Gastrocnemius medialis (tissue), 4 donors: ENCODE results near the gene TRMT61A. TPM values are rescaled to one million over a fixed set of nuclear protein-coding genes. Genes with fewer than 3 reads are reported as not detected.

Experiments
- ATAC-seq, 2 donors: fragments of 150-250 bp; one replicate each; pipeline ENCODE4 v1.9.1; 2016
- DNase-seq, 2 donors: peaks; one replicate each; pipeline ENCODE4 v3.0.0-alpha.2; 2019
- H3K27ac ChIP-seq, 4 donors: fragments of 200-600 bp; sonication (generic); 1 replicate in 1 of 4; 2 replicates in 3 of 4; pipeline ENCODE4 v1.5.1; 2016 to 2018; ENCODE audit warnings: mild to moderate bottlenecking in 2 of 4, moderate library complexity in 1 of 4
- H3K27me3 ChIP-seq, 3 donors: fragments of 200-600 bp; sonication (generic) in 2 of 3; 1 replicate in 1 of 3; 2 replicates in 2 of 3; pipeline versions ENCODE4 v1.5.1 to v1.6.0; 2016 to 2019; ENCODE audit warnings: mild to moderate bottlenecking in 1 of 3, moderate library complexity in 1 of 3
- H3K36me3 ChIP-seq, 2 donors: fragments of 200-600 bp; sonication (generic) in 1 of 2; one replicate each; pipeline ENCODE4 v1.5.1; 2017 to 2018
- H3K4me1 ChIP-seq, 2 donors: fragments of 200-600 bp; sonication (generic) in 1 of 2; one replicate each; pipeline ENCODE4 v1.5.1; 2016 to 2017; ENCODE audit warnings: mild to moderate bottlenecking in 2 of 2
- H3K4me3 ChIP-seq, 4 donors: fragments of 200-600 bp; sonication (generic) in 3 of 4; 1 replicate in 1 of 4; 2 replicates in 3 of 4; pipeline ENCODE4 v1.5.1; 2016 to 2019; ENCODE audit warnings: mild to moderate bottlenecking in 2 of 4
- H3K9me3 ChIP-seq, 3 donors: fragments of 200-600 bp; sonication (generic) in 2 of 3; 1 replicate in 1 of 3; 2 replicates in 2 of 3; pipeline ENCODE4 v1.5.1; 2016 to 2019
- POLR2A ChIP-seq, 2 donors: fragments of 450-650 bp; IDR thresholded peaks; one replicate each; pipeline ENCODE4 v1.6.1; 2017; ENCODE audit warnings: antibody characterized with exemption in 2 of 2, mild to moderate bottlenecking in 2 of 2, moderate library complexity in 2 of 2
- in situ Hi-C, 4 donors: fragments of 200-750 bp; cut with MboI; loops; one replicate each; pipeline versions ENCODE4 v1.15.0 to v1.8.0; 2017; ENCODE audit warnings: low sequenced_read_pairs in 4 of 4
- intact Hi-C: fragments of 100-400 bp; cut with DNase I; formaldehyde crosslinking; loops from one replicate; pipeline ENCODE4 v1.15.1; 2023; ENCODE audit warnings: low total_unique reads
- total RNA-seq, 4 donors: library from RNA; depleted of rRNA; stranded (reverse); fragments of >200 nt; gene quantifications; one replicate each; pipeline versions ENCODE4 v1.1.0 to v1.2.3, GENCODE V29; 2016
- TF ChIP-seq, protein P1 (sequence below), 5 experiments: fragments of 450-650 bp in 3 of 5; fragments of 200-600 bp in 2 of 5; sonication (generic) in 2 of 5; IDR thresholded peaks in 4 of 5; conservative IDR thresholded peaks in 1 of 5; 1 replicate in 4 of 5; 2 replicates in 1 of 5; pipeline ENCODE4 v1.5.1; 2016 to 2019; ENCODE audit warnings: antibody characterized with exemption in 5 of 5, mild to moderate bottlenecking in 3 of 5, moderate library complexity in 3 of 5

The TRMT61A gene
- total RNA-seq, 4 donors from 2014 or later, result 8.3 to 11.0 (median 9.6) TPM

DNA sequence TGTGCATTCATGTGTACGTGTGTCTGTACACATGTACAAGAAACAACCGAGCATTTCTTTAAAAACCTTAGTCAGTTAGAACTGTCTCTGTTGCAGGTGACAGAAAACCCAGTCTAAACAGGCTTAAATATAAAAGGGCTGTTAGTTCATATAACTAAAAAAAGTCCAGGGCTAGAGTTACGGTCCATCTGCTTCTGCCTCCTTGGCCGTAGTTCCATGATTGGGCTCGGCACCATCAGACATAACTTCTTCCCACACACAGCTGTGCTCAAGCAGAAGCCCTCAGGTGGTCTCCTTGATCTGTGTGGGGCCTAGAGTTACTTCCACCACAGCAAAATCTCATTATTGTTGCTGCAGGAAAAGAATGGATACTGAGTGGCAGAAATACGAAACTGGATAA lies 40.9 kb upstream of the TRMT61A start:
- peak in 1 of 2 donors; percentile 26 for TF ChIP-seq POLR2A (IDR thresholded peaks at IDR 0.05)
- TF ChIP-seq, protein P1, sequence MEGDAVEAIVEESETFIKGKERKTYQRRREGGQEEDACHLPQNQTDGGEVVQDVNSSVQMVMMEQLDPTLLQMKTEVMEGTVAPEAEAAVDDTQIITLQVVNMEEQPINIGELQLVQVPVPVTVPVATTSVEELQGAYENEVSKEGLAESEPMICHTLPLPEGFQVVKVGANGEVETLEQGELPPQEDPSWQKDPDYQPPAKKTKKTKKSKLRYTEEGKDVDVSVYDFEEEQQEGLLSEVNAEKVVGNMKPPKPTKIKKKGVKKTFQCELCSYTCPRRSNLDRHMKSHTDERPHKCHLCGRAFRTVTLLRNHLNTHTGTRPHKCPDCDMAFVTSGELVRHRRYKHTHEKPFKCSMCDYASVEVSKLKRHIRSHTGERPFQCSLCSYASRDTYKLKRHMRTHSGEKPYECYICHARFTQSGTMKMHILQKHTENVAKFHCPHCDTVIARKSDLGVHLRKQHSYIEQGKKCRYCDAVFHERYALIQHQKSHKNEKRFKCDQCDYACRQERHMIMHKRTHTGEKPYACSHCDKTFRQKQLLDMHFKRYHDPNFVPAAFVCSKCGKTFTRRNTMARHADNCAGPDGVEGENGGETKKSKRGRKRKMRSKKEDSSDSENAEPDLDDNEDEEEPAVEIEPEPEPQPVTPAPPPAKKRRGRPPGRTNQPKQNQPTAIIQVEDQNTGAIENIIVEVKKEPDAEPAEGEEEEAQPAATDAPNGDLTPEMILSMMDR (IDR thresholded peaks at IDR 0.05 in 4 of 5, conservative IDR thresholded peaks at IDR 0.05 in 1 of 5), result no peak
- DNase-seq (peak in 1 of 2 donors; percentile 64), ATAC-seq (peak; percentile 83 to 88)
- peaks cover 0 to 32% of the 10 kb centered on the region in 2 donors for H3K36me3 ChIP-seq
- intact Hi-C loops, result loop anchor here (5.0 kb wide), 1 partner anchor 96 kb away; no protein-coding TSS in a partner anchor
- no peaks in the 10 kb centered on the region for H3K9me3 ChIP-seq
- in situ Hi-C loops, result no loop called here
- H3K27me3 ChIP-seq, result no peaks in the 10 kb centered on the region
- no peak overlapping the region for H3K4me3 ChIP-seq
- peaks cover 33 to 37% of the 10 kb centered on the region in 2 donors for H3K4me1 ChIP-seq
- peak overlapping the region; percentile 73 to 88 (median 80) for H3K27ac ChIP-seq

DNA sequence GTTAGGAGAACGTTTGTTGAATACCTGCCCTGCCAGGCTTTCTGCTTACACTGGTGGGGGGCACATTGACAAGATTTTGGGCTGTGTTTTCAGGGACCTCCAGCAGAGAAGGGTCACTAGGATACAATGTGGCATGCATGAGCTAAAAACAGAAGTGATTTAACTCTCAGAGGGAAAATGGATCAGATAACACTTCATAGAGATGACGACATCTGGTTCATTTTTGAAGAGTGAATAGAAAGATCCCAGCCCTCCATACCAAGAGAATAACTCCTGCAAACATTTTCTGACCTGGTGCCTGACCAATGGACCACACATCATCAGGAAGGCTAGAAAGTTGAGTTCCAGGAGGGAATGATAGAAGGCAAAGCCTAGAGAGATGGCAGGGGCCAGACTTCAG lies 40.0 kb upstream of the TRMT61A start:
- intact Hi-C loops, result loop anchor here (5.0 kb wide), 1 partner anchor 97 kb away; no protein-coding TSS in a partner anchor
- H3K27ac ChIP-seq, result peak overlapping the region; percentile 73 to 88 (median 80)
- H3K27me3 ChIP-seq, result no peaks in the 10 kb centered on the region
- in situ Hi-C loops, result no loop called here
- DNase-seq (no peak), ATAC-seq (peak; percentile 74 to 88)
- no peaks in the 10 kb centered on the region for H3K9me3 ChIP-seq
- TF ChIP-seq POLR2A (IDR thresholded peaks at IDR 0.05), result no peak
- TF ChIP-seq, protein P1 (IDR thresholded peaks at IDR 0.05 in 4 of 5, conservative IDR thresholded peaks at IDR 0.05 in 1 of 5), result no peak
- H3K4me1 ChIP-seq, result peaks cover 33 to 37% of the 10 kb centered on the region in 2 donors
- peak overlapping the region in 1 of 4 donors; percentile 16 for H3K4me3 ChIP-seq
- H3K36me3 ChIP-seq, result peaks cover 0 to 28% of the 10 kb centered on the region in 2 donors

DNA sequence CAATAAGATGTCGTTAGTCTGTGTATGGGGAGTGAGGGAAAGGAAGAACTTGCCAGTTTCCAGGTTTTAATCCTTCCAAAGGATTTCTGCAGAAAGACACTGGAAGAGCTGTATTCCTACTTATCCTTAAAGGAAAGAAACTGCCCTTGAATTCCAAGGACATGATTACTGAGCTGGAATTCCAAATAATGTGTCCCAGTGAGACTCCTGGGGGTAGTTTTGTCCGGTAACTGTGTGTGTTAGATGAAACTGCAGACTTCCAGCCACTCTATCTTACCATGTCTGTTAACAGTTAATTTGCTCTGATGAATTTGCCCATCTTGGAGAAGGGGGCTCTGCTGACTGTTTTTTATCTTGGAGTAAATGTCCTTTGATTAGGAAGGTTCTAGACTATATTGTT lies 39.4 kb upstream of the TRMT61A start:
- in situ Hi-C loops, result no loop called here
- peak overlapping the region; percentile 73 to 88 (median 80) for H3K27ac ChIP-seq

DNA sequence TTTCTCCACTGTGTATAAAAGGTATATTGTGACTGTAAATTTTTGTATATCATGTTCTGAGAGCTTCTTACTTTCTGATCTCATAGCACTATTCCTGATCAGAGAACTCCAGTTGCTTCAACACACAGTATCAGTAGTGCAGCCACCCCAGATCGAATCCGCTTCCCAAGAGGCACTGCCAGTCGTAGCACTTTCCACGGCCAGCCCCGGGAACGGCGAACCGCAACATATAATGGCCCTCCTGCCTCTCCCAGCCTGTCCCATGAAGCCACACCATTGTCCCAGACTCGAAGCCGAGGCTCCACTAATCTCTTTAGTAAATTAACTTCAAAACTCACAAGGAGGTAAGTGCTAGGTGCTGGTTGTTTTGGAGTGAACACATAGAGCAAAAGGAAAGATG lies 37.3 kb upstream of the TRMT61A start:
- Histone ChIP-seq H3K4me1 (peaks cover 49 to 50% of the 10 kb centered on the region in 2 donors), H3K36me3 (peaks cover 0 to 29% of the 10 kb centered on the region in 2 donors), H3K4me3 (no peak overlapping the region), H3K27ac (peak overlapping the region in 3 of 4 donors; percentile 28 to 88 (median 35)), H3K9me3 (no peaks in the 10 kb centered on the region), H3K27me3 (no peaks in the 10 kb centered on the region)
- DNase-seq, result no peak
- TF ChIP-seq, protein P1 (IDR thresholded peaks at IDR 0.05 in 4 of 5, conservative IDR thresholded peaks at IDR 0.05 in 1 of 5), result no peak
- TF ChIP-seq POLR2A (IDR thresholded peaks at IDR 0.05), result no peak
- in situ Hi-C loops (no loop called here), intact Hi-C loops (no loop called here)
- no peak for ATAC-seq

More for the DNA sequence above, 39.4 kb upstream of the TRMT61A start:
- no peak for DNase-seq
- H3K4me3 ChIP-seq, result no peak overlapping the region
- peaks cover 0 to 25% of the 10 kb centered on the region in 2 donors for H3K36me3 ChIP-seq
- ATAC-seq, result no peak
- peaks cover 33 to 37% of the 10 kb centered on the region in 2 donors for H3K4me1 ChIP-seq
- no peaks in the 10 kb centered on the region for H3K27me3 ChIP-seq
- TF ChIP-seq, protein P1 (IDR thresholded peaks at IDR 0.05 in 4 of 5, conservative IDR thresholded peaks at IDR 0.05 in 1 of 5), result no peak
- TF ChIP-seq POLR2A (IDR thresholded peaks at IDR 0.05), result no peak
- H3K9me3 ChIP-seq, result no peaks in the 10 kb centered on the region
- intact Hi-C loops, result loop anchor here (5.0 kb wide), 1 partner anchor 97 kb away; no protein-coding TSS in a partner anchor
